Dendritic cell treated with granulocyte-macrophage colony-stimulating factor and Interleukin-4, amounts not matched to agents 40 ng/mL and 50 ng/mL, for 4 days (primary cell): ENCODE data around the gene ITGA8.
"Not testable (repeated sequence)": the region's sequence is repeated elsewhere in the genome, so short reads cannot be mapped to it uniquely, and the experiment has no call there.

Experiments used
- H3K27ac Mint-ChIP-seq: one replicate; pipeline ENCODE4 v1.8.0; 2022; ENCODE audit warnings: mild to moderate bottlenecking, mixed read lengths
- H3K27me3 Mint-ChIP-seq: one replicate; pipeline ENCODE4 v1.8.0; 2022; ENCODE audit warnings: mild to moderate bottlenecking, mixed read lengths
- H3K36me3 Mint-ChIP-seq: one replicate; pipeline ENCODE4 v1.8.0; 2022; ENCODE audit warnings: low read depth, mixed read lengths
- H3K4me1 Mint-ChIP-seq: one replicate; pipeline ENCODE4 v1.8.0; 2022; ENCODE audit warnings: low read depth, mixed read lengths
- H3K4me3 Mint-ChIP-seq: one replicate; pipeline ENCODE4 v1.8.0; 2022; ENCODE audit warnings: mild to moderate bottlenecking, moderate library complexity, mixed read lengths
- H3K9me3 Mint-ChIP-seq: one replicate; pipeline ENCODE4 v1.8.0; 2022; ENCODE audit warnings: mixed read lengths
- intact Hi-C: fragments of 100-400 bp; cut with micrococcal nuclease; formaldehyde crosslinking; loops from one replicate; pipeline ENCODE4 v1.15.0; 2022

Gene ITGA8

DNA sequence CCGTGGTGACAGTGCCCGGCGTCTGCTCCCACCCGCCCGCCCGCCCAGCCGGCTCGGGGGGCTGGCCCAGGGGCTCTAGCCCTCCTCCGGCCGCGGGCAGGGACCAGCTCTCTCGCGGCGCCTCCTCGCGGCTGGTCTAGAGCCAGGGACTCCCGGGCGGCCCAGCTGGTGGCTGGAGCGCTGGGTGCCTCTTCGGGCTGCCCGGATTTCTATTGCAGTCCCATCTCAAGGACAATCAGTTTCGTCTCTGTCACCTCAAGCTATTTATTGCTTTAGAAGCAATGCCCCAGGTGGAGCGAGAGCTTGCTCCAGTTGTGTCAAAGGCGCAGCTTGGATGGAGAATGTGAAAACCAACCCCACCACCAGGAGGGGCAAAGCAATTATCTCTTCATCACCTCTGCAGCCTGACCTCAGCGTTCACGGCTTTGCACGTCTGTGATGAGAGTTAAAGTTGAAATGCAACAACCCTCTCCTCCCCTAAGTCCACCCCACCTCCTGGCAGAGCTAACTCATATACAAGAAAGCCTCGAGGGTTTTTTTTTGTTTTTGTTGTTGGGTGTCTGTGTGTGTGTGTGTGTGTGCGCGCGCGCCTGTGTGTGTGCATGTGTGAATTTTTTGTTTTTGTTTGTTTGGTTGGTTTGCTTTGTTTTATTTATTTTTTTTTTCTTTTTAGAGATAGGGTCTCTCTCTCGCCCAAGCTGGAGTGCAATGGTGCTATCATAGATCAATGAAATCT is at the start of gene ITGA8:
ITGA8 (minus strand) TSS at position 24 of the 736 bp plus-strand sequence. CDS start 151 bp downstream, outside the sequence.
- Mint-ChIP-seq H3K27ac (no peak within 1 kb of the TSS), H3K9me3 (no peaks in the 10 kb centered on the region), H3K4me1 (no peaks in the 10 kb centered on the region), H3K4me3 (no peak within 1 kb of the TSS), H3K27me3 (peaks cover 42% of the 10 kb centered on the region), H3K36me3 (no peaks in the 10 kb centered on the region)
- intact Hi-C loops, result no loop called here

DNA sequence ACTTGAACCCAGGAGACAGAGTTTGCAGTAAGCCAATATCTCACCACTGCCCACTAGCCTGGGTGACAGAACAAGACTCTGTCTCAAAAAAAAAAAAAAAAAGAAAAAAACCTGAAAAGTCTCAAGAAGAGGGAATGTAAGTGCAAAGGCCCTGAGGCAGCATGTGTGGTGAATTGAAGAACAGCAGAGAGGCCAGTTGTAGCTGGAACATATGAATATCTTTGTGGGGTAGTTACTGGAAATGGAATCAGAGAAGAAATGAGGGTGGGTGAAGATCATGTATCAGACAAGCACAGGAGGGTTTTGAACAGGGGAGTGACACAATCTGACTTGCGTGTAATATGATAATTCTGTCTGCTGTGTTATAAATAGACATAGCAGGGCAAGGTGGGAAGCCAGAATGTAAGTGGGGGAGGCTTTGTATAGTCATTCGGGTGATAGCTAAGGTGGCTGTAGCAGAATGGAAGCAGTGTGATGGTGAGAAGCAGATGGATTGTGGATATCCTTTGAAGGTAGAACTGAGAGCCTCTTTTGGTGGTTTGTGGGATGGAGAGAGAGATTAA is 45.3 kb upstream of the ITGA8 start:
- H3K36me3 Mint-ChIP-seq, result no peaks in the 10 kb centered on the region
- no peak overlapping the region for H3K27ac Mint-ChIP-seq
- H3K27me3 Mint-ChIP-seq, result no peaks in the 10 kb centered on the region
- peaks cover 25% of the 10 kb centered on the region for H3K9me3 Mint-ChIP-seq
- no peak overlapping the region for H3K4me3 Mint-ChIP-seq
- H3K4me1 Mint-ChIP-seq, result no peaks in the 10 kb centered on the region
- intact Hi-C loops, result no loop called here

DNA sequence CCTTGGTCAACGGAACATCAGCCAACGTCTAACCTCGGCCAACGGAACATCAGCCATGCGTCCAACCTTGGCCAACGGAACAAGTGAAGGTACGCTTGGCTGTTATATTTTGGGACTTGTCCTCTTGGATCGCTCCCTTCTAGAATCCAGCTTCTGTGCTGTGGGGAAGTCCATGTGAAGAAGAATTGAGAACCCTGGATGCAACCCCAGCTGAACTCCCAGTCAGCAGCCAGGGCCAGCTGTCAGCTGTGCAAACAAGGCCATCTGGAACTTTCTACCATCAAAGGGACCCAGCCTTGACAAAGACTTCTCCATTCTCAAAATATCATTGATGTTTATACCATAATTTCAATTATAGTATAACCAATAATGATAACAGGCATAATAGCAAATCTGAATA is 43.3 kb upstream of the ITGA8 start:
- H3K27me3 Mint-ChIP-seq, result peaks cover 2% of the 10 kb centered on the region
- H3K27ac Mint-ChIP-seq, result no peak overlapping the region
- peaks cover 25% of the 10 kb centered on the region for H3K9me3 Mint-ChIP-seq
- no peaks in the 10 kb centered on the region for H3K36me3 Mint-ChIP-seq
- no peaks in the 10 kb centered on the region for H3K4me1 Mint-ChIP-seq
- no peak overlapping the region for H3K4me3 Mint-ChIP-seq
- intact Hi-C loops, result no loop called here

DNA sequence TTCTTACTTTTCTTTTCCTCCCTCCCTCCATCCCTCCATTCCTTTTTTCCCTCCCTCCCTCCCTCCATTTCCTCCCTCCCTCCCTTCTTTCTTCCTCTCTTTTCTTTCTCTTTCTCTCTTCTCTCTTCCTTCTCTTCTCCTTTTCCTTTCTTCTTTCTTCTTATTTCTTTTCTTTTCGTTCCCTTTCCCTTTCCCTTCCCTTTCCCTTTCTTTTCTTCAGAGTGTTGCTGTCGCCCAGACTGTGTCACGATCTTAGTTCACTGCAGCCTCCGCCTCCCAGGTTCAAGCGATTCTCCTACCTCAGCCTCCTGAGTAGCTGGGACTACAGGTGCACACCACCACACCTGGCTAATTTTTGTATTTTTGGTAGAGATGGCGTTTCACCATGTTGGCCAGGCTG is 42.5 kb upstream of the ITGA8 start:
- H3K36me3 Mint-ChIP-seq, intact Hi-C loops, H3K4me3 Mint-ChIP-seq, H3K27me3 Mint-ChIP-seq, H3K27ac Mint-ChIP-seq, H3K4me1 Mint-ChIP-seq: not testable (repeated sequence)
- H3K9me3 Mint-ChIP-seq, result peaks cover 25% of the 10 kb centered on the region

DNA sequence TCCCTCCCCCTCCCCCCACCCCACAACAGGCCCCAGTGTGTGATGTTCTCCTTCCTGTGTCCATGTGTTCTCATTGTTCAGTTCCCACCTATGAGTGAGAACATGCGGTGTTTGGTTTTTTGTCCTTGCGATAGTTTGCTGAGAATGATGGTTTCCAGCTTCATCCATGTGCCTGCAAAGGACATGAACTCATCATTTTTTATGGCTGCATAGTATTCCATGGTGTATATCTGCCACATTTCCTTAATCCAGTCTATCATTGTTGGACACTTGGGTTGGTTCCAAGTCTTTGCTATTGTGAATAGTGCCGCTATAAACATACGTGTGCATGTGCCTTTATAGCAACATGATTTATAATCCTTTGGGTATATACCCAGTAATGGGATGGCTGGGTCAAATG is 41.5 kb upstream of the ITGA8 start:
- H3K4me1 Mint-ChIP-seq, H3K4me3 Mint-ChIP-seq, intact Hi-C loops, H3K27ac Mint-ChIP-seq, H3K36me3 Mint-ChIP-seq, H3K27me3 Mint-ChIP-seq: not testable (repeated sequence)
- peaks cover 25% of the 10 kb centered on the region for H3K9me3 Mint-ChIP-seq

DNA sequence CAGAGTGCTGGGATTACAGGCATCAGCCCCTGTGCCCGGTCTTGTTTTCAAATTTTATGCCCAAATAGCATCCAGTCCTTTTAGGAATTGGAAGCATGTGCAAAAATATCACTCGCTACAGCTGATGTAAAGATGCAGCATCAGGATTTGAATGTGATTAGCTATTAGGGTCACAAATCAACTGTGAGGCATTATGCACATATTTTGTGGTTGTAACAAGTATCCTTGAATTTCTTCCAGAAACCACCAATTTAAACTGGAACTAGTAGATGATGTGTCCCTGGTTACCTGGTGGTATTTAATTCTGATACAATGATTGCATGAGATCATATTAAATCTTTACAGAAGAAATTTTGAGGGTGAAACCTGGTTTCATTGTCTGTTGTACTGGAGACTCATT is 41.0 kb upstream of the ITGA8 start:
- H3K4me3 Mint-ChIP-seq, result no peak overlapping the region
- H3K9me3 Mint-ChIP-seq, result peaks cover 25% of the 10 kb centered on the region
- H3K36me3 Mint-ChIP-seq, result no peaks in the 10 kb centered on the region
- peaks cover 2% of the 10 kb centered on the region for H3K27me3 Mint-ChIP-seq
- no peaks in the 10 kb centered on the region for H3K4me1 Mint-ChIP-seq
- intact Hi-C loops, result no loop called here
- H3K27ac Mint-ChIP-seq, result no peak overlapping the region

DNA sequence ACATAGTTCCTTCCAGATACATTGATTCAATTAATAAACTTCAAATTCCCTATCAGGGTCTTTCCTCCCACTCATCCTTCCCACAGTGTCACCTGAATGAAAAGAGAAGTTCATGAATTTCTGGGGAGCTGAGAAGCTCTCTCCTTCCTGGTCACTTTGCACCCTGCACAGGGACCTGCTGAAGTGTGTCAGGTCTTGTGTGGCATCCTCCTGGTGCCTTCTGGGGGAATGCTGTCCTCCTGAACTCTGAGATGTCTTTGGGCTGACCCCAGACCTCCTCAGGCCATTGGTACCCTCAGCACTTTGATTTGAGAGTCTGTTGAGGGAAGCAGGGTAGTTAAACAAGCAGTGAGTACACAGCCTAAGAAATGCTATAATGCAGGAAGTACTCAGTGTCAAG is 39.5 kb upstream of the ITGA8 start:
- Mint-ChIP-seq H3K9me3 (peaks cover 15% of the 10 kb centered on the region), H3K27ac (no peak overlapping the region), H3K4me3 (no peak overlapping the region), H3K4me1 (no peaks in the 10 kb centered on the region), H3K36me3 (no peaks in the 10 kb centered on the region), H3K27me3 (peaks cover 2% of the 10 kb centered on the region)
- intact Hi-C loops, result no loop called here

DNA sequence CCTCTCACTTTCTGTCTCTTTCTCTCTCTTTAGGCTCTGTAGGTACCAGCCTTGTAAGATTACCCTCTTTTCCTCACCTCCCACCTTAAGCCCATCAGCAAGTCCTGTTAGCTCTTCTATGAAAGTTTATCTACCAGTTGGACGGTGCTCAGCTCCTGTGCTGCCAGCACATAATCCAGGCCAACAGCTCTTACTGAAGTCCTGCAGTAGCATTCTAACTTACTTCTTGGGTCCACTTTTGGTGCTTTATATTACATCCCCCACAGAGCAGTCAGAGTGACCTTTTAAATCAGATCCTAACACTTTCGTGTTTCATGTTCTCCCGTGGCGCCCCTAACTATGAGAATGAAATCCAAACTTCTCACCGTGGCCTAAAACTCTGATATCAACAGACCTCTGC is 38.9 kb upstream of the ITGA8 start:
- Mint-ChIP-seq H3K4me3 (no peak overlapping the region), H3K36me3 (no peaks in the 10 kb centered on the region), H3K27me3 (peaks cover 2% of the 10 kb centered on the region)

DNA sequence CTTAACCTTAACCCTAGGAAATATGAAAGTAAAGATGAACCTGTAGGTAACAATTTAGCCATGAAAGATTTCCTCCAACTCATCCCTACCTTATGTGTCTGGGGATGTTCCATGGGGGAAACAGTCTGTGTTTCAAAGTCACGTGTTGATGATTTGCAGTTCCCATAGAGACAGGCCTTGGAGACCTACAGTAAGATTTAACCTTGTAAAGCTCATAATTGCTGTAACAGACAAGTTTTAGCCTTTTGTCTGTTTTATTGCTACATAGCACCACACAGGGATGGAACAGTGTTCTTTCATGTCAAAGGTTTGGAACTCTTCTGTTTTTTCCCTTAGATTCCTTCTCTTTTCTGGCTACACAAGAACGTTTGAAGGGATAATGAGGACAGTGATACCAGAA is 35.2 kb upstream of the ITGA8 start:
- Mint-ChIP-seq H3K27ac (no peak overlapping the region), H3K9me3 (no peaks in the 10 kb centered on the region), H3K36me3 (no peaks in the 10 kb centered on the region), H3K4me3 (no peak overlapping the region), H3K27me3 (peaks cover 4% of the 10 kb centered on the region), H3K4me1 (no peaks in the 10 kb centered on the region)
- intact Hi-C loops, result no loop called here

More for the DNA sequence above, 38.9 kb upstream of the ITGA8 start:
- Mint-ChIP-seq H3K4me1 (no peaks in the 10 kb centered on the region), H3K9me3 (peaks cover 13% of the 10 kb centered on the region), H3K27ac (no peak overlapping the region)
- intact Hi-C loops, result no loop called here

DNA sequence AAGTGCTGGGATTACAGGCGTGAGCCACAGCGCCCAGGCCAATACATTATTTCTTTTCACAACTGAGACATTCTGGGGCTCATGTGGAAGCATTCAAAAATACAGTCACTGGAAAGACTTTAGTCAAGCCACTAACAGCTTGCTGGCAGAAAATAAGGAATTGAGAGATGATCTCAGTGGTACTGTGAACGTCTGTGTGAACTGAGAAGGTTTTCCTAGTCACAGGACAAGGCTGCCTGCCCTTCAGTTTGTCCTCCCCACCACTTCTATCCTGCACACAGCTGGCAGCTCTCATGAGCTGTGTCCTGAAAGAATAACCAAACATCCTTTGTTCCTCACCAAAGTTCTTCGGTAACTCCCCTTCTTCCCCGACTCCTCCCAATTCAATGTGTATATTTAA is 31.3 kb upstream of the ITGA8 start:
- Mint-ChIP-seq H3K9me3 (no peaks in the 10 kb centered on the region), H3K4me3 (no peak overlapping the region), H3K27me3 (peaks cover 4% of the 10 kb centered on the region), H3K4me1 (no peaks in the 10 kb centered on the region), H3K27ac (no peak overlapping the region), H3K36me3 (no peaks in the 10 kb centered on the region)
- intact Hi-C loops, result no loop called here

DNA sequence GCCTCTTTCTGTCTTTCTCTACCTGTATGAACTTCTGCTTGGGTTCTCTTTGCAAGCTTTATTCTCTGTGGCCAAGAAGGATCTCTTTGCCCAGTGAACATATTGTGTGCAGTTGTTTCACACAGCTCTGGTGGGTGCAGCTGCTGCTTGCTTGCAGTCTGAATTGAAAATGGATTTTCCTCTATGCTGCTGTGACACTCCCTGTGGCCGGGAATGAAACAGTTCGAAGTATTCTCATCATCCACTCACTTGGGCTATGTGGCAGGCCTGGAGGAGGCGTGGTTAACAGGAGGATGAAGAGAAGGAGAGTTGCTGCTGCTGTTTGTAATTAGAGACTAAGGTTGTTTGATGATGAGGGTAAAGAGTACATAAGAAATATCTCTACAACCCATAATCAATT is 28.4 kb upstream of the ITGA8 start:
- no peaks in the 10 kb centered on the region for H3K36me3 Mint-ChIP-seq
- H3K27me3 Mint-ChIP-seq, result peaks cover 4% of the 10 kb centered on the region
- no peaks in the 10 kb centered on the region for H3K4me1 Mint-ChIP-seq
- intact Hi-C loops, result no loop called here
- H3K27ac Mint-ChIP-seq, result no peak overlapping the region
- H3K9me3 Mint-ChIP-seq, result no peaks in the 10 kb centered on the region
- H3K4me3 Mint-ChIP-seq, result no peak overlapping the region

DNA sequence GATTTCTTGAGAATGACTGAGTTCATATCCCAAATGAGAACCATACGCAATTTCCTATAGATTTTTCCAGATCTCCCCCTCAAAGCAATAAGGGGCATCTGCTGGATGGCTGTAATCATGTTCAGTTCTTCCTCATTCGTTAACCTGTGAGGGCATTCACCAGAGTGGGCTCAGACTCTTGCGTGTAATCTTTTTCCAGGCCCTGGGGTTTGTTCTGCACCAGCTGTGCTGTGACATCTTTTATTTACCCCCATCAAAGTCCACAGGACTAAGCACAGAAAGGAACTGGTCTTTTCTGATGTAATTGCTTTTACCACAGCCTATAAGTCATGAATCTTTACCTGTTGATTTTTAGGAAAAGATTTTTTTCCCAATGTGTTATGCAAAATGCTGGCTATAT is 27.9 kb upstream of the ITGA8 start:
- H3K4me1 Mint-ChIP-seq, result no peaks in the 10 kb centered on the region
- no peak overlapping the region for H3K27ac Mint-ChIP-seq
- H3K4me3 Mint-ChIP-seq, result no peak overlapping the region
- intact Hi-C loops, result no loop called here
- H3K9me3 Mint-ChIP-seq, result no peaks in the 10 kb centered on the region
- H3K27me3 Mint-ChIP-seq, result peaks cover 4% of the 10 kb centered on the region
- H3K36me3 Mint-ChIP-seq, result no peaks in the 10 kb centered on the region

DNA sequence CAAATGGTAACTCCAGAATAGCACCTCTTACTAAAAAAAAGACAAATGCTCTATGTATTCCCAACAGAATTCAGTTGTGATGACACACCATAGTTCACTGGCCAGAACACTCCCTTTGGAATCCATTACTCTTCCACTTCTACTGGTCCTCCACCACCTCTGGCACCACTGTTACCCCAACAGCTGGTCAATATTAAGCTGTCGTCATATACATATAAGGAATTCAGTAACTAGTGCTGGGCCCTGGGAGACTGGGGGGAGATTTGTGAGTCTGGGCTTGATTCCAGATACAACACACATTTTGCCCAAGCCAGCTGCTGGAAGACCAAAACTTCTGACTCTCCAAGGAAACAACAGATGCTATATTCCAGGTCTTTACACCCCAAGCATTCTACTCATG is 26.0 kb upstream of the ITGA8 start:
- no peaks in the 10 kb centered on the region for H3K36me3 Mint-ChIP-seq
- intact Hi-C loops, result no loop called here
- no peak overlapping the region for H3K27ac Mint-ChIP-seq
- H3K4me1 Mint-ChIP-seq, result no peaks in the 10 kb centered on the region
- no peak overlapping the region for H3K4me3 Mint-ChIP-seq
- H3K9me3 Mint-ChIP-seq, result no peaks in the 10 kb centered on the region
- peaks cover 4% of the 10 kb centered on the region for H3K27me3 Mint-ChIP-seq

DNA sequence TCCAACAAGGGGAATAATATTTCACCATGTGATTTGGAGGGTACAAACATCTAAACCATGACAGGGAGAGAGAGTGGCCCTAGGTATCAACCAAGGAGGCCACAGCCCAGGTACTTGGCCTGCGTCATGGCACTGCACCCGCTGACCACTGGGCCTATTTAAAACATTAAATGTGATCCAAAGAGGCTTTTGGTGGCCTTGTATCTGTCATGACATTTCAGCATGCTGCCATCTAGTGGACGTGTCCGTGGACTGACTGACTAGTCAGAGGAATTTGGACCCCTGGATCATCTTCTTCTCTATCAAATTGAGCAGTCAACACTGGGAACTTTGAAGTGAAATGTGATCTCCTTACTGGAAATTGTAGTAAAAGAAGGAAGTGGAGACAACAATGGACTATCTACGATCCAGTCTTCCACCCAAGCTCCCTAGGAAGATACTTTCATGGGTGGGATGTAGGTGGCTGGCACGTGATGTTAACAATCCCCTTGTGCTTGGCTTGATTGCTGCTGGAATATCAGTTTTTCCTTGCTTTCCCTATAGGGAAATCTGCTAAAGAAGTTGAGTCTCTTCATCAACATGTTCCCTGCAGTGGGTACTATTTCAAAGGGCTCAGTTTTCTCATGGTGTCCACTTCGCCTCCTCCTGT is 24.6 kb upstream of the ITGA8 start:
- intact Hi-C loops, result no loop called here
- no peaks in the 10 kb centered on the region for H3K36me3 Mint-ChIP-seq
- no peak overlapping the region for H3K27ac Mint-ChIP-seq
- H3K4me3 Mint-ChIP-seq, result no peak overlapping the region
- H3K9me3 Mint-ChIP-seq, result no peaks in the 10 kb centered on the region
- H3K4me1 Mint-ChIP-seq, result no peaks in the 10 kb centered on the region
- H3K27me3 Mint-ChIP-seq, result peaks cover 2% of the 10 kb centered on the region
